ENCODE results near the gene GPR78. TPM values are rescaled to one million over a fixed set of nuclear protein-coding genes. Genes with fewer than 3 reads are reported as not detected.

GPR78 gene
- total and polyA plus RNA-seq, 8 donors, result 0.31 to 2.3 (median 0.55) TPM; not detected in 5

- no peak overlapping the region for H3K4me3 ChIP-seq
- peaks cover 18 to 46% (median 41%) of the 10 kb centered on the region in 4 donors for H3K4me1 ChIP-seq
- peak overlapping the region in 4 of 5 donors; percentile 66 to 86 (median 71) for H3K27ac ChIP-seq
- TF ChIP-seq EP300 (IDR thresholded peaks at IDR 0.05) (no peak), POLR2AphosphoS5 (IDR thresholded peaks at IDR 0.05) (no peak), CTCF (IDR thresholded peaks at IDR 0.05) (no peak), POLR2A (IDR thresholded peaks at IDR 0.05) (no peak)
- no peaks in the 10 kb centered on the region for H3K36me3 ChIP-seq
- H3K9me3 ChIP-seq, result no peaks in the 10 kb centered on the region
- whole genome bisulfite sequencing, 5 donors, result 91 to 95% (median 93%) methylated on average over 12 of the region's 12 CpGs
- H3K27me3 ChIP-seq, result no peaks in the 10 kb centered on the region
- intact Hi-C loops (cut with DNase I; ENCODE audit: low total_unique reads), result no loop called here
- DNase-seq, result no peak
Measured at GRCh38 chr4:8538076-8538702, 42.0 kb upstream of the GPR78 start.

DNA sequence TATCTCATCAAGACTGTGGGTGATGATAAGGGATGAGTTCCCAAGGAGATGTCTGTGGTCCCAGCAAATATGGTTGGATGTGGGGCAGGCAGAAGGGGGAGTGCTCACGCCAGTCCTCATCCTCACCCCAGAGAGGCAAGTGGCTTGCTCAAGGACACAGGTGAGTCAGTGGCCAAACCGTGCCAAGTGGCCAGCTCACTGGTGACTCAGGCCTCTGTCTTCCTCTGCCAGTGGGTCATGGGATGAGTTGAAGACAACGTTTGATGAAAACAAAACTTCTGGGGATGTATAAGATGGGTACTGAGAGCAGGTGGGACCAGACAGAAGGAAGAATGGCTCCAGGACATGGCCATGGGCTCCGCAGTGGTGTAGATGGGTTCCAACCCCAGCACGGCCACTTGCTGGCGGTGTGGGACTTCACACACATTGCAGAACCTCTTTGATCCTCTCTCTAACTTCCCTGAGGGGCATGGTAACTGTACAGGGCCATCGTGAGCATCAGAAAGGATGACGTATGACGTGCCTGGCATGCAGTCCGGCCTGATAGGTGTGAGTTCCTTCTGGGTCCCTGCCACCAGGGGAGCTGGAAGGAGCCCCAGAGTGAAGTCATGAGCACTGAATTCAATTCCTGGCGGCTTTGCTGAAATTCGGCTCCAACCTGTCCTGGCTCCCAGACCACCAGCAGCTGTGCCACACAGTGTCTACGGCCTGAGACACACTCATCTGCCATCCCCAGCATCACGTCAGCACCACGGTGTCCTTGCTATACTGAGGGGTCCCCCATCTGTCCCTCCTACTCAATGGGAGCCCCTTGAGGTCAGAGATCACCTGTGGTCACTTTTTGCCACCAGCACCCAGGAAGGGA lies 41.3 kb upstream of the GPR78 start:
- TF ChIP-seq CTCF (IDR thresholded peaks at IDR 0.05) (no peak), POLR2AphosphoS5 (IDR thresholded peaks at IDR 0.05) (no peak), POLR2A (IDR thresholded peaks at IDR 0.05) (no peak), EP300 (IDR thresholded peaks at IDR 0.05) (no peak)
- Histone ChIP-seq H3K4me3 (no peak overlapping the region), H3K27ac (no peak overlapping the region), H3K4me1 (peaks cover 18 to 40% (median 35%) of the 10 kb centered on the region in 4 donors), H3K27me3 (no peaks in the 10 kb centered on the region), H3K36me3 (no peaks in the 10 kb centered on the region), H3K9me3 (no peaks in the 10 kb centered on the region)
- peak in 1 of 2 donors; percentile 63 for DNase-seq
- intact Hi-C loops (cut with DNase I; ENCODE audit: low total_unique reads), result no loop called here
- 78 to 89% (median 82%) methylated on average over 14 to 15 of the region's 15 CpGs for WGBS, 5 donors

- no peak overlapping the region for H3K27ac ChIP-seq
- H3K4me3 ChIP-seq, result no peak overlapping the region
- DNase-seq, result no peak
- peaks cover 0 to 3% (median under 1%) of the 10 kb centered on the region in 3 donors for H3K27me3 ChIP-seq
- no peaks in the 10 kb centered on the region for H3K36me3 ChIP-seq
- WGBS, 5 donors, result 85 to 98% (median 93%) methylated on average over 5 of the region's 5 CpGs
- H3K4me1 ChIP-seq, result peaks cover 18 to 32% (median 29%) of the 10 kb centered on the region in 4 donors
- no peak for TF ChIP-seq EP300 (IDR thresholded peaks at IDR 0.05)
- intact Hi-C loops (cut with DNase I; ENCODE audit: low total_unique reads), result no loop called here
- H3K9me3 ChIP-seq, result no peaks in the 10 kb centered on the region
Measured at GRCh38 chr4:8539661-8540060, 40.5 kb upstream of the GPR78 start.

GRCh38 chr4:8540072-8540471 lies 40.1 kb upstream of the GPR78 start:
- DNase-seq, result no peak
- intact Hi-C loops (cut with DNase I; ENCODE audit: low total_unique reads), result no loop called here
- no peak overlapping the region for H3K4me3 ChIP-seq
- TF ChIP-seq POLR2A (IDR thresholded peaks at IDR 0.05) (no peak), EP300 (IDR thresholded peaks at IDR 0.05) (no peak), POLR2AphosphoS5 (IDR thresholded peaks at IDR 0.05) (no peak), CTCF (IDR thresholded peaks at IDR 0.05) (no peak)
- 63 to 89% (median 83%) methylated on average over 8 to 9 of the region's 9 CpGs for WGBS, 5 donors
- peaks cover 0 to 7% (median 3%) of the 10 kb centered on the region in 3 donors for H3K27me3 ChIP-seq
- no peaks in the 10 kb centered on the region for H3K36me3 ChIP-seq
- H3K9me3 ChIP-seq, result no peaks in the 10 kb centered on the region
- H3K4me1 ChIP-seq, result peaks cover 17 to 28% (median 25%) of the 10 kb centered on the region in 4 donors
- H3K27ac ChIP-seq, result no peak overlapping the region
